Activated T-helper 1 cell treated with anti-CD3 and anti-CD28 coated beads, Interleukin-12 subunit alpha, Interleukin-12 subunit beta, Interleukin-2, Interleukin-4 antibody, amounts not matched to agents 30 ng/mL and 10 ng/mL and 1 ng/mL, durations not matched to agents 14 hours and 24 hours and 36 hours (primary cell): Measurements from ENCODE around the gene CACNA1C. TPM values are rescaled to one million over a fixed set of nuclear protein-coding genes. Genes with fewer than 3 reads are reported as not detected.

ENCODE experiments used
- DNase-seq: peaks from one replicate; pipeline ENCODE4 v3.0.0; 2021; ENCODE audit warnings: low spot score
- H3K27ac Mint-ChIP-seq: one replicate; pipeline ENCODE4 v1.8.0; 2021; ENCODE audit warnings: mild to moderate bottlenecking, mixed read lengths
- H3K27me3 Mint-ChIP-seq: one replicate; pipeline ENCODE4 v1.8.0; 2022; ENCODE audit warnings: mild to moderate bottlenecking, moderate library complexity, mixed read lengths; ENCODE audit not compliant: insufficient read depth
- H3K36me3 Mint-ChIP-seq: one replicate; pipeline ENCODE4 v1.8.0; 2021; ENCODE audit warnings: low read depth, mixed read lengths
- H3K4me1 Mint-ChIP-seq: one replicate; pipeline ENCODE4 v1.8.0; 2021; ENCODE audit warnings: low read depth, mixed read lengths
- H3K4me3 Mint-ChIP-seq: one replicate; pipeline ENCODE4 v1.8.0; 2021; ENCODE audit warnings: mild to moderate bottlenecking, moderate library complexity, mixed read lengths
- H3K9me3 Mint-ChIP-seq: one replicate; pipeline ENCODE4 v1.8.0; 2021; ENCODE audit warnings: mixed read lengths
- intact Hi-C: fragments of 100-400 bp; cut with micrococcal nuclease; formaldehyde crosslinking; loops from one replicate; pipeline ENCODE4 v1.15.1; 2024
- total RNA-seq: library from RNA; stranded (reverse); gene quantifications from 2 replicates; pipeline ENCODE4 v1.2.3, GENCODE V29; 2022

The CACNA1C gene
- total RNA-seq, 1 donor from 2014 or later: 0.18 TPM

GRCh38 chr12:2375871-2376270 lies 323.1 kb downstream of the CACNA1C start:
- Mint-ChIP-seq H3K36me3 (peaks cover 4% of the 10 kb centered on the region), H3K27me3 (peaks cover 14% of the 10 kb centered on the region), H3K27ac (no peak overlapping the region), H3K9me3 (peaks cover 3% of the 10 kb centered on the region), H3K4me1 (peaks cover 35% of the 10 kb centered on the region), H3K4me3 (no peak overlapping the region)
- intact Hi-C loops: loop anchor here (5.0 kb wide), 2 partner anchors 166 to 316 kb away; no protein-coding TSS in a partner anchor
- no peak for DNase-seq

DNA sequence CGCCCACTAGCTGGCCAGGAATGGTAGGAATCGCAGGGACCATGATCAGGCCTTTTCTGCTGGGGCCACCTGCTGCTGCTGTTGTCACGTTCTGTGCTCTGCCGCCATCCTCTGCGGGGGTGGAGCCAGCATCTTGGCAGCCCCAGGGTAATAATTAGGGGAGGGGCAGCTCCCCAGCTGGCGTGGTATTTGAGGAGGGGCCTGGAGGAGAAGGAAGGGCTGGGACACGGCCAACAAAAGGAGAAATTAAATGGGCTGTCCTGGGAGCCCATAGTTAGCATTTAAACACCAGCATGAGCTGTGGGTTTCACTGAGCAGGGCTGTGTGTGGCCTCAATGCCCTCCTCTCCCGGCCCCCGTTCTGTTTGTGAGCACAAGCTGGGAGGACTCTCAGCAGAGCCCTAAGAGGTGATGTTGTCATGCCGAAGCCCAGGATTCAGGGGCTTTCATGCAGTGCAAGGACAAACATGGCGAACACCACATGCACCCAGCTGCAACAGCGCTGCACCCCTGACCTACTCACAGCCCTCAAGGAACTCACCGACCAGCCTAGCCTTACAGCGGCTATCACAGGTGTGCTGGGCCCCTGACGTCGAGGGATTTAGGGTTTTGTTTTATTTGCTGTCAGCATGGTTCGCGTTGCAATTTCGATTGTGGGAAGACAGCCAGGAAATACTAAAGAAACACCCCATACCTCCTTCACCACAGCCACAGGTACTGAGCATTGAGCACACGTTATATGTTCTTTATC lies 324.3 kb downstream of the CACNA1C start:
- H3K4me1 Mint-ChIP-seq: peaks cover 36% of the 10 kb centered on the region
- peaks cover 3% of the 10 kb centered on the region for H3K9me3 Mint-ChIP-seq
- H3K27ac Mint-ChIP-seq: no peak overlapping the region
- H3K36me3 Mint-ChIP-seq: peaks cover 4% of the 10 kb centered on the region
- no peak overlapping the region for H3K4me3 Mint-ChIP-seq
- intact Hi-C loops: loop anchor here (5.0 kb wide), 2 partner anchors 165 to 315 kb away; no protein-coding TSS in a partner anchor
- peaks cover 9% of the 10 kb centered on the region for H3K27me3 Mint-ChIP-seq
- no peak for DNase-seq

DNA sequence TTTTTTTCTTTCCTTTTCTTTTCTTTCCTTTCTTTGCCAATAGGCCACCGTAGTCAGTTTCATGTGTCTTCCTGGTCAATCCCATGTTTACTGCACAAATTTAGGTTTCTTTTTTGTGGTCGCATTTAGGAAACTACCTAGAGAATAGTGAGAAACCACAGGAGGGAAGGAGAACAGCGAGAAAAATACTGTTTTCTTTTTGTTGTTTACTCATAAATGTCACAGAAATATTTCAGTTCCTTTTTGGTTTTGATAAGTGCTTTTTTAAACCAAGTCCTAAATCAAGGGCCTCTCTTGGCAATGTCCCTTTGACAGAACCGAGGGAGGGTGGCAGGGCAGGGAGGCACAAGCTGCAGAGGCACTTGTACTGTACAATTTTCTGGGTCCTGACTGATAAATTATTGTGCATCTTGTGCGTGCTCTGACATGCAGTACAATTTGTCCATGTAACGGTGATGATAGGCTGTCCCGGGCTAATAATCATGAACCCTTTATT lies 326.1 kb downstream of the CACNA1C start:
- no peak for DNase-seq
- Mint-ChIP-seq H3K4me1 (peaks cover 36% of the 10 kb centered on the region), H3K36me3 (peaks cover 4% of the 10 kb centered on the region), H3K27ac (peak overlapping the region; percentile 82), H3K9me3 (peaks cover 3% of the 10 kb centered on the region), H3K27me3 (peaks cover 10% of the 10 kb centered on the region), H3K4me3 (peak overlapping the region; percentile 53)
- intact Hi-C loops: loop anchor here (1.0 to 5.0 kb wide), 4 partner anchors 8 to 313 kb away; no protein-coding TSS in a partner anchor

GRCh38 chr12:2380946-2381345 lies 328.2 kb downstream of the CACNA1C start:
- DNase-seq: no peak
- intact Hi-C loops: loop anchor here (5.0 kb wide), 1 partner anchor 201 kb away; no protein-coding TSS in a partner anchor
- H3K36me3 Mint-ChIP-seq: peaks cover 2% of the 10 kb centered on the region
- H3K4me1 Mint-ChIP-seq: peaks cover 36% of the 10 kb centered on the region
- H3K27me3 Mint-ChIP-seq: peaks cover 14% of the 10 kb centered on the region
- H3K4me3 Mint-ChIP-seq: no peak overlapping the region
- peaks cover 3% of the 10 kb centered on the region for H3K9me3 Mint-ChIP-seq
- no peak overlapping the region for H3K27ac Mint-ChIP-seq

DNA sequence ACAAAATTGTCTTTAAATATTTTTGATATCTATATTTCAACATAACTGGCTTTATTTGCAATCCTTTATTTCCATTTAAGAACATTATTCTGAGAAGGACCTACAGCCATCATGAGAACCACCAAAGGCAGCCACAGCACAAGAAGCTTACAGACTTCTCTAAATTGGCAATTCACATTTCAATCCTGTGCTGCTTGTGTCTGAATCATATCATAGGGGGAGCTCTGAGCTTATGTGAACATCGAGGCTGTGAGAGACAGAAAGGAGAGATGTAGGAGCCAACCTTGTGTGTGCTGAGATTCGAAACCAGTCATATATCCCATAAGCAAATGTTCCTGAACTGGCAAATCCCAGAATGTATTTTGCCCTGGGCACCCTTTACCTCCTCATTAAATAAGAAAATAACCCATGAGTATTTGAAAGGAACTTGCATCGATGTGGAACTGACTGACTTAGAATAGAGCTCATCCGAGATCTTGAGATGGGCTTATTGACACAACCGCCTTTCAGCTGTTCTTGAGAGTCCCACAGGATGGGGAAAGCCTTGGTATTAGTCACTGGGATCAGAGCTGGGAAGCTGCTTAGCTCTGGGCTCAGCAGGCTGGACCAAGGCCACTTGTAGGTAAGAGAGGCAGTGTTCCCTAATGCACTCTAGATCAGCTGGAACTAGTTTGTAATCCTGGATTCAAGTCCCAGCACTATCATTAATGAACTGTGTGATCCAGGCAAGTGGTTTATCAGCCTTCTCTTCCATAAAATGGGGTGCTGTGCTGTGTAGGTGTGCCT lies 329.8 kb downstream of the CACNA1C start:
- intact Hi-C loops: loop anchor here (5.0 kb wide), 1 partner anchor 200 kb away; no protein-coding TSS in a partner anchor
- DNase-seq: no peak
- Mint-ChIP-seq H3K27me3 (peaks cover 14% of the 10 kb centered on the region), H3K36me3 (peaks cover 2% of the 10 kb centered on the region), H3K9me3 (peaks cover 3% of the 10 kb centered on the region), H3K27ac (no peak overlapping the region), H3K4me3 (no peak overlapping the region), H3K4me1 (peaks cover 33% of the 10 kb centered on the region)

- no peak overlapping the region for H3K27ac Mint-ChIP-seq
- no peak overlapping the region for H3K4me3 Mint-ChIP-seq
- H3K4me1 Mint-ChIP-seq: peaks cover 24% of the 10 kb centered on the region
- DNase-seq: no peak
- peaks cover 3% of the 10 kb centered on the region for H3K9me3 Mint-ChIP-seq
- intact Hi-C loops: loop anchor here (5.0 kb wide), 1 partner anchor 199 kb away; no protein-coding TSS in a partner anchor
- peaks cover 14% of the 10 kb centered on the region for H3K27me3 Mint-ChIP-seq
- H3K36me3 Mint-ChIP-seq: peaks cover 2% of the 10 kb centered on the region
Measured at GRCh38 chr12:2383325-2384028, 330.7 kb downstream of the CACNA1C start.

- intact Hi-C loops: loop anchor here (5.0 kb wide), 1 partner anchor 198 kb away; no protein-coding TSS in a partner anchor
- H3K27ac Mint-ChIP-seq: no peak overlapping the region
- DNase-seq: no peak
- H3K4me1 Mint-ChIP-seq: peaks cover 18% of the 10 kb centered on the region
- H3K36me3 Mint-ChIP-seq: no peaks in the 10 kb centered on the region
- H3K4me3 Mint-ChIP-seq: no peak overlapping the region
- H3K9me3 Mint-ChIP-seq: no peaks in the 10 kb centered on the region
- H3K27me3 Mint-ChIP-seq: peaks cover 14% of the 10 kb centered on the region
Measured at GRCh38 chr12:2384029-2384386, 331.2 kb downstream of the CACNA1C start.

DNA sequence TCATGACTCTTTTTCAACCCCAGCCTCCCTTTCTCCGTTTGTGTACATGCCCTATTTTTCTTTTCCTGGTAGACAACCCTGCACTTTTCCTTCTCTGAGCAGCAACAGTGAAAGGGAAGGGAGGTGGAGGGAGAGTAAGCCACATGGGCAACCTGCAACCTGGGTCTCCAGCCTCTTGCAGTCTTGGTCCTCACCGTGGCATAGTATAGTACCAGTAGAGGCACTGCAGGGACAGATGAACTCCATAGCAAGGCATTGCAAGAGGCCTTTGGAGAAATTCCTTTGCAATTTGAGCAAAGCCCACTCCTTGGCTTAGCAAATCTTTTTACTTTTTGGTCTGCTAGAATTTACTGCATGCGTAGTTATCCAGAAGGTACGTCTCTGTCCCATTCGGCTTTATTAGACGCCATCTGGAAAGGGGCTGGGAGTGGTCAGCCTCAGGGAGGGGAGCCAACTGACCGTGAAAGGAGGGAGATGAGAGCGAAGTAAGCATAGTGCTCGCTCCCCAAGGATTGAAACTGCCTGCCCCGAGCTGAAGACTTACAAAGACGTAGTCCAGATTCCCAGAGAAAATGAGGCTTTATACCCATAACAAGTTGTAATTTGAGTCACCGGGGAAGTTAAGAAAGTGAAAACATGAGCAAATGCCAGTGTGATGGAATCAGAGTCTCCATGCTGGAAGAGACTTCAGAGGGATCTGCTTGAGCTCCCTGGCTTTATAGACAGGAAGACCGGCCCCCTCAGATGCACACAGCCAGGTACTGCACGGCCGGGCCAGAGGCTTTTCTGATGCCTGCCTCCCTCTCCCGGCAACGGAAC lies 332.0 kb downstream of the CACNA1C start:
- no peaks in the 10 kb centered on the region for H3K36me3 Mint-ChIP-seq
- no peaks in the 10 kb centered on the region for H3K9me3 Mint-ChIP-seq
- H3K4me1 Mint-ChIP-seq: peaks cover 12% of the 10 kb centered on the region
- H3K4me3 Mint-ChIP-seq: no peak overlapping the region
- intact Hi-C loops: loop anchor here (5.0 kb wide), 1 partner anchor 198 kb away; no protein-coding TSS in a partner anchor
- peaks cover 16% of the 10 kb centered on the region for H3K27me3 Mint-ChIP-seq
- H3K27ac Mint-ChIP-seq: no peak overlapping the region
- no peak for DNase-seq

- H3K27me3 Mint-ChIP-seq: peaks cover 22% of the 10 kb centered on the region
- H3K9me3 Mint-ChIP-seq: no peaks in the 10 kb centered on the region
- H3K4me3 Mint-ChIP-seq: no peak overlapping the region
- H3K27ac Mint-ChIP-seq: no peak overlapping the region
- no peak for DNase-seq
- intact Hi-C loops: no loop called here
- H3K4me1 Mint-ChIP-seq: peaks cover 4% of the 10 kb centered on the region
- H3K36me3 Mint-ChIP-seq: no peaks in the 10 kb centered on the region
Measured at GRCh38 chr12:2385529-2385928, 332.7 kb downstream of the CACNA1C start.

- no peak overlapping the region for H3K27ac Mint-ChIP-seq
- intact Hi-C loops: no loop called here
- peaks cover 28% of the 10 kb centered on the region for H3K27me3 Mint-ChIP-seq
- no peaks in the 10 kb centered on the region for H3K9me3 Mint-ChIP-seq
- no peak for DNase-seq
- no peaks in the 10 kb centered on the region for H3K4me1 Mint-ChIP-seq
- H3K4me3 Mint-ChIP-seq: no peak overlapping the region
- no peaks in the 10 kb centered on the region for H3K36me3 Mint-ChIP-seq
Measured at GRCh38 chr12:2386566-2386965, 333.8 kb downstream of the CACNA1C start.

DNA sequence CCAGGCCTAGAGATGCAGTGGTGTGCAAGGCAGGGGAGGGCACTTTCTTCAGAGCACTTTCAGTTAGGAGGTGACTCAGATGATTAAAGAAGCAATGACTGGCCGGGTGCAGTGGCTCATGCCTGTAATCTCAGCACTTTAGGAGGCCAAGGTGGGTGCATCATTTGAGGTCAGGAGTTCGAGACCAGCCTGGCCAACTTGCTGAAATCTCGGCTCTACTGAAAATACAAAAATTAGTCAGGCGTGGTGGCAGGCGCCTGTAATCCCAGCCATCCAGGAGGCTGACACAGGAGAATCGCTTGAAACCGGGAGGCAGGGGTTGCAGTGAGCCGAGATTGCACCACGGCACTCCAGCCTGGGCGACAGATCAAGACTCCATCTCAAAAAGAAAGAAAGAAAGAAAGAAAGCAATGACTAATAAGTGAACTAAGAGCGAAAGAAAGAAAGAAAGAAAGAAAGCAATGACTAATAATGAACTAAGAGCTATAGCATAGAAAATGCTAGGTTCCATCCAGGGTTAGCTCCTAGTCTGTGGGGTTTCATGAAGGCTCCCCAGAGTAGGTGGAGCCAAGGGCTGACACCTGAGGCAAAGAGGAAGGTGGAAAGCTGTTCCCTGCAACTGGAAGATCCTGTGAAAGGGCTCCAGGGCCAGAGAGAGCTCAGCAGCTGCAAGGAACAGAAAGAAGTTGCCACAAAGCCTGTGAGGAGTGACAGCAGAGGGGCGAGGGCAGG lies 334.5 kb downstream of the CACNA1C start:
- no peaks in the 10 kb centered on the region for H3K9me3 Mint-ChIP-seq
- H3K27ac Mint-ChIP-seq: no peak overlapping the region
- H3K27me3 Mint-ChIP-seq: peaks cover 31% of the 10 kb centered on the region
- intact Hi-C loops: loop anchor here (1.0 kb wide), 2 partner anchors 8 to 29 kb away; no protein-coding TSS in a partner anchor
- no peak overlapping the region for H3K4me3 Mint-ChIP-seq
- peak; percentile 10 for DNase-seq
- no peaks in the 10 kb centered on the region for H3K36me3 Mint-ChIP-seq
- H3K4me1 Mint-ChIP-seq: no peaks in the 10 kb centered on the region
